ENCODE data around the gene C8G.

C8G gene

DNA sequence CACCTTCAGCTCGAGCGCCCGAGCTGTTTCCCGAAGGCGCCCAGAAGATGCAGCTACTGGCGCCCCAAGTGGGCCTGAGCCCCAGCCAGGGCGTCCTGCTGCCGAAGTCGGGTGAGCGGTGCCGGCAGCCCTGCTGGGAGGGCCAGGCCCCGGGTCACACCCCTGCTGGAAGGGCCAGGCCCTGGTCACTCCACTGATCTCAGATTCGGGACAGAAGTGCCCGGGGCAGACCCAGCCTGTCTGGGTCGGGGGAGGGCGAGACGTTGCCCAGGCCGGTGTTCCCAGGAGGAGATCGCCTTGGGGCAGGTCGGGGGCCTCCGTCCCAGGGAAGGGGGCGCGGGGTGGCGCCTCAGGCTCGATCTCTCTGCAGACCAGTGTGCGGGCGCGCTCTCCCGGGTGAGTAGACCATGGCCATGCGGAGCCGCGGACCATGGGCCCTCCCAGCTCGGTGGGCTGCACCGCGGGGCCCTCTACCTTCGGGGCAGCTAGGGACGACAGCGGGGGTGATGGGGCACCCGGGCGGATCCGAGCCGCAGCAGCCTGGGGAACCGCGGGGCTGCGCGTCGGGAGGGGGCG is 40.1 kb downstream of the C8G start:
- DNase-seq, result no peak

DNA sequence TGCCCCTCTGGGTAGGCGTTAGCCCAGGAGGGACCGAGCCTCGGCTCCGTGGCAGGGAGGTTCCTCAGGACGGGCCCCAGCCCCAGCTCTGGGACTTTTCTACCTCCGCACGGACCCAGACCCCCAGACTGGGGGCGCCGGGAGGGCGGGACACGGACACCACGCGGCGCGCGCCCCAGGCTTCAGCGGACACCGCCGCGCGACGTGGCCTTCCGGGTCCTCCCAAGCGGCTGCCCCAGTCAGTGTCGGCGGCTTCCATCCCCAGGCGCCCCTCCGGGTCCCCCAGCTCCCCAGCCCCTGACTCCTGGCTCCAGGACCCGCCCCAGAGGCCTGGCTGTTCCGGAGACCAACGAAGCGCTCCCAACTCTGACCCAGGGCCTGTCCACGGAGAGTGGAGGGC is 40.8 kb downstream of the C8G start:
- no peak for DNase-seq

- DNase-seq, result no peak
Measured at GRCh38 chr9:136988872-136989271, 43.8 kb downstream of the C8G start.

GRCh38 chr9:136990242-136990911 is 45.3 kb downstream of the C8G start:
- no peak for DNase-seq

DNA sequence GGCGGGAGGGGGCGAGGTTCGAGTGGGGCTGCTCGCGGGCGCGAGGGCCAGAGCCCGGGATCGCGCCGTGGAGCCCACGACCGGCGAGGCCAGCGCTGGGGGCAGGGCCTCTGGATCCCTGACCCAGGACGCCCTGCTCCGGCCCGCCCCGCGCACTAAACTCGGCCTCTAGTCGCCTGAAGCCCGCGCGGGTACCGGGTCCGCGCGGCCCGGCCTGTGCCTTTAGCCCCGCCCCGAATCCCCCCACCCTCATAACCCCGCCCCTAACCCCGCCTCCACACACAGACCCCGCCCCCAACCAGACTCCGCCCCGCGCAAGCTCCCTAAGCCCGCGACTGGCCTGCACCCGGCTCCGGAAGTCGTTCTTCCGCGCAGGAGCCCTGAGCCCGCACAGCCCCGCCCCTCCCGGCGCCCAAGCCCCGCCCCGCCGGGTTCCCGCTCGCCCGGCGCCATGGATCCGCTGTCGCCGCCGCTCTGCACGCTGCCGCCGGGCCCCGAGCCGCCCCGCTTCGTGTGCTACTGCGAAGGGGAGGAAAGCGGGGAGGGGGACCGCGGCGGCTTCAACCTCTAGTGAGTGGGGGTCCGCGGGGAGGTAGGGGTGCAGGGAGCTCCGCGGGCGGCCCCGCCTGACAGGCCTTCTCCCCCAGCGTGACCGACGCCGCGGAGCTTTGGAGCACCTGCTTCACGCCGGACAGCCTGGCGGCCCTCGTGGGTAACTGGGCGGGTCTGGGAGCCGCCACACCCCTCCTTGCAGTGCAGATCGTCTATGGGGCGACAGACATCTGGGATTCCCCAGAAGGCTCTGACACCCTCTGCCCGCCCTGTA is 47.2 kb downstream of the C8G start, which contains the start of gene PAXX:
Gene PAXX, plus strand, starts transcription at position 430 of the 826 bp plus-strand sequence. Its CDS starts 22 bp downstream, at position 452.
- peak; percentile 76 for DNase-seq

DNA sequence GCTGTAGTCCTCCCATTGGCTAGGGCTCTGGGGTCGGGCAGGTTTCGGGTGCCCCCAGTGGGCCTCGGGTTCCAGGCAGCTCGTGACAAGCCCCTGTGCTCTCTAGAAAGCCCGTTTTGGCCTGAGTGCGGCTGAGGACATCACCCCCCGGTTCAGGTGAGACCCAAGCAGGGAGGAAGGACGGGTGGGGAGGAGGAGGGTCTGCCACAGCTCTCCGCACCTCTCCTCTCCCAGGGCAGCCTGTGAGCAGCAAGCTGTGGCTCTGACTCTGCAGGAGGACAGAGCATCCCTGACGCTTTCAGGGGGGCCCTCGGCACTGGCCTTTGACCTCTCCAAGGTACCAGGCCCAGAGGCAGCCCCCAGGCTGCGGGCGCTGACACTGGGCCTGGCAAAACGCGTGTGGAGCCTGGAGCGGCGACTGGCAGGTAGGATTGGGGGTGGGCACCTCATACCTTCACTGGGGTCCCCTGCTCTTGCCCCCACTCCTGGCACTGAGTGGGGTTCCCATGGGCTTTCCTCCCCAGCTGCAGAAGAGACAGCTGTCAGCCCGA is 47.9 kb downstream of the C8G start:
- DNase-seq, result no peak

DNA sequence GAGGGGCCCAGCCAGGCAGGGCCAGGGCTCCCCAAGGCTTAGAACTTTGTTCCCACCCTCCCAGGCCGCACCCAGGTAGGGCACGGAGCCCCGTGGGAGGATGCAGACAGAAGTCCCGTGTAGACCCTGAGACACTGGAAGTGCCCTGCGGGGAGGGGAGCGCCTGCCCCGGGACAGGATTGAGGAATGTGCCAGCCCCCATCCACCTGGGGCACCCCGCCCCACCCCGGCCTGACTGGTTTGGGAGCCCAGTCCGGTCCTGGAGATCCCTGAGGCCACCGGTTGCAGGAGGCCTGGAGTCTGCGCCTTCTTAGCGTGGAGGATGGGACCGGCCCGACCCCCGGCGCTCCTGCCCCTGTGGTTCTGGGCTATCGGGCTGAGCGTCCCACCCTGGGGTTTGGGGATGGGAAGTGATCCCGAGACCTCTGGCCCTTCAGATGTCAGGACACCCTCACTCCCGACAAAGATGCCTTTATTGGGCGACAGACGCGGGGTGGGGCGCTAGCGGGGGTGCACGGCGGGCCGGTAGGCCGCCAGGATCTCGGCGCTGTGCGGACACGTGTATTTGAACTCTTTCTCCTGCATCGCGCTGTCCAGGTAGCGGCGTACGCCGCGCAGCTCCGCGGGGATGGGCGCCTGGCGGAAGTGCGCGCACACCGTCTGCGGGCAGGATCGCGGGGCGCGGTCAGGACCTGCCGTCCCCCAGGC is 49.3 kb downstream of the C8G start:
- no peak for DNase-seq

DNA sequence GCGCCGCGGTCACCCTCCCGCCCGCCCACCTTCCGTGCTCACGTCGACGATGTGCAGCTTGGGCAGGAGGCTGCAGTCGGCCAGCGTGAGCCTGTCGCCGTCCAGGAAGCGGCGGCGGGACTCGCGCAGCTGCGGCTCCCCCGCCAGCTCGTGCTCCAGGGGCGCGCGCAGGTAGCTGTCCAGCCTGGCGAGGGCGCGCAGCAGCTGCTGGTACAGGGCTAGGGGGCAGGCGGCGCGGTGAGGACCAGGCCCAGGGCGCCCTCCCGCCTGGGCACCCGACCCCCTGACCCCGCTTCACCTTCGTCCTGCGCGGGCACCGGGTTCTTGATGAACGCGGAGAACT is 49.8 kb downstream of the C8G start:
- no peak for DNase-seq

- no peak for DNase-seq
Measured at GRCh38 chr9:136995362-136995761, 50.3 kb downstream of the C8G start.

- DNase-seq, result peak; percentile 27
Measured at GRCh38 chr9:136995772-136996311, 50.8 kb downstream of the C8G start.
